Stimulated activated CD8-positive, alpha-beta memory T cell treated with anti-CD3 and anti-CD28 coated beads, Interleukin-12 subunit alpha, Interleukin-12 subunit beta, amount 100 ng/mL, for 1 hour (primary cell): ENCODE results near the gene FAM83C.
A peak's percentile ranks its signal among the peaks of the same experiment; 100 is the strongest.

Experiments
- DNase-seq: peaks from one replicate; pipeline ENCODE4 v3.0.0-alpha.2; 2020; ENCODE audit warnings: low read depth

The FAM83C gene

GRCh38 chr20:35298264-35298663, 6.0 kb upstream of the FAM83C start:
- no peak for DNase-seq

- no peak for DNase-seq
These were observed 5.5 kb upstream of the FAM83C start for GRCh38 chr20:35297740-35298139.

GRCh38 chr20:35297155-35297554, 4.9 kb upstream of the FAM83C start:
- DNase-seq, result no peak

- no peak for DNase-seq
These were observed 3.9 kb upstream of the FAM83C start for GRCh38 chr20:35296101-35296554.

GRCh38 chr20:35295674-35296073, 3.4 kb upstream of the FAM83C start:
- no peak for DNase-seq

GRCh38 chr20:35295058-35295457, 2.8 kb upstream of the FAM83C start:
- DNase-seq, result no peak

- DNase-seq, result no peak
These were observed 2.1 kb upstream of the FAM83C start for GRCh38 chr20:35294293-35294685.

GRCh38 chr20:35293303-35294292, 1.4 kb upstream of the FAM83C start:
- no peak for DNase-seq

GRCh38 chr20:35292504-35293285, 470 bp upstream of the FAM83C start:
- DNase-seq, result no peak

- no peak for DNase-seq
These were observed 1.3 kb downstream of the FAM83C start for GRCh38 chr20:35290887-35291417.

GRCh38 chr20:35290186-35290886, 1.9 kb downstream of the FAM83C start:
- no peak for DNase-seq

GRCh38 chr20:35288325-35289060, 3.7 kb downstream of the FAM83C start:
- DNase-seq, result no peak

- no peak for DNase-seq
These were observed 4.5 kb downstream of the FAM83C start for GRCh38 chr20:35287509-35288324.

GRCh38 chr20:35286899-35287508, 5.2 kb downstream of the FAM83C start:
- no peak for DNase-seq

- no peak for DNase-seq
These were observed 5.9 kb downstream of the FAM83C start for GRCh38 chr20:35286077-35286898.

- DNase-seq, result no peak
These were observed 6.5 kb downstream of the FAM83C start for GRCh38 chr20:35285806-35286076.

- DNase-seq, result no peak
These were observed 7.0 kb downstream of the FAM83C start for GRCh38 chr20:35284992-35285805.

GRCh38 chr20:35284267-35284991, 7.8 kb downstream of the FAM83C start, which contains the start of gene EIF6:
Gene EIF6 (minus strand): TSS chr20:35284772. CDS start chr20:35284487, 285 bp downstream.
- peak; percentile 55 for DNase-seq
